Stimulated activated CD8-positive, alpha-beta memory T cell treated with anti-CD3 and anti-CD28 coated beads, Interleukin-7, amount 100 ng/mL, for 48 hours (primary cell): Measurements from ENCODE around the gene CALCOCO1.
"Not testable (repeated sequence)": the region's sequence is repeated elsewhere in the genome, so short reads cannot be mapped to it uniquely, and the experiment has no call there.

Source experiments
- DNase-seq, 2 donors: peaks; one replicate each; pipeline ENCODE4 v3.0.0-alpha.2; 2020; ENCODE audit warnings: low read depth in 1 of 2; ENCODE audit errors: extremely low read depth in 1 of 2

The CALCOCO1 gene

DNA sequence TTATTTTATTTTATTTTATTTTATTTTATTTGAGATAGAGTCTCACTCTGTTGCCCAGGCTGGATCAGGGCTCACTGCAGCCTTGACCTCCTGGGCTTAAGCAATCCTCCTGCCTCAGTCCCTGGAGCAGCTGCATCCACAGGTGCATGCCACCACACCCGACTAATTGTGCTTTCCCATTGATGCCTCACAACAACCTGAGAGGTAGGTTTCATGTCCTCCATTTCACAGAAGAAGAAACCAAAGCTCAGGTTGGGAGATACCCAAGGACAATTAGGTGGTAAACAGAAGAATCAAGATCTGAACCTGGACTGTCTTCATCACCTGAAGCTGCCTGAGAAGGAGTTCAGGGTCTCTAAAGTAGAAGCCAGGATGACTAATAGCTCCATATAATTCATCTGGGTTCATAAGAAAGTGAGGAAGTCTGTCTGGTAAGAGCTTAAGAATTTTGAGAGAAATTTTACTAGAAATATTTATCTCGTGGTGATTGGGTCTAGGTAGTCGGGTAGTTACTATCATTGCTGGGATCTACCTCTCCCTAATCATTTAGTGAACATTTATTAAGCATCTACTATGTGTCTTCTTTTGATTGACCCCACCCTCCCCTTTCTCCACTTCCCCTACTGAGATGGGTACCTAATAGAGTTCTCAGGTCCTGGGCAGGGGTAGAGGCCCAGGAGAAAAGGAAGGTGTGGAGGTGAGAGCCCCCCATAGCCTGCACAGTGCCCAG, 28.1 kb downstream of the CALCOCO1 start:
- no peak for DNase-seq

DNA sequence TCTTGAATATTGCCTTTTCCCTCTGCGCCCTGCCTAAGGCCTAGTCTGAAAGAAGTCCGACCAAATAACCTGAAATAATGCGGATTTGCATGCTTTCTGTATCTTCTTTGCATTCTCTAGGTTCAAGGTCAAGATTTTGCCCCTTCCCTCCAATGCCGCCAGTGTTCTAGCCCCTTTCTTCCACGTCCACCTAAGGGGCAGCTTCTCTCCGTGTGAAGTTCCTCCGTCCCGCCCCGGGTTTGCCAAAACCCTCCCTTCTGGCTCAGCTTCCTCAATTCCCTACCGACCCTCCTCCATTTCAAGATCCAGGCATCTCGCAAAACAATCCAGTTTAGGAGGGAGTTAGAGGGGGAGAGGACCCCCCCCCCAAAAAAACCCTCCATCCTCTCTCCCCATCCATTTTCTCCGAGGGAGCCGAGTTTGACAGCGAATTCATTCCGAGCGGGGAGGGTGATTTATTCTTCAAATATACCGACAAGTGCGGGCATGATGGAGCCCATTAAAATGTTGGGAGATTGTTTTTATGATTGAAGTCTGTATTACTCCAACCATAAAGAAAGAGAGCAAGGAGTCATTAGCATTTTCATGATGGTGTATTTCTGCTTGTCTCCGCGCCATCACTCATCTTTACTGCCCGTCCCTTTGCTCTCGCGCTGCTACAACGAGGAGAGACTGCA, 30.5 kb downstream of the CALCOCO1 start:
- no peak for DNase-seq

DNA sequence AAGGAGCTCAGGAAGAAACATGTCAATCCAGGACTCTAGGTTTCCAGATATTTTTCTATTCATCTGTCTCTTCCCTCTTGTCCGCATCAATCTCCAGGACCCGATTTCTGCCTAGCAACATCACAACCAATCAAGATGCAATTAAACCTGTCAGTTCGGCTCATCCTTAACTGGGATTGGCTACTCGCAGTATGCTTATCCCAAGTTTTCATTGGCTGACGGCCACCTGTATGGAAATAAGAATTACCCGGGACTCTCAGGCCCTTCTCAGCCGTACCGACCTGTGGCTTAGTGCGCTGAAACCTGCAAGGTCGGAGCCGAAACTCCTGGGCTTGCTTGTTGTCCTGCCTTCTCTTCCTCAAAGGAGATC, 31.0 kb downstream of the CALCOCO1 start:
- DNase-seq = no peak

GRCh38 chr12:53695152-53696145, 31.8 kb downstream of the CALCOCO1 start:
- no peak for DNase-seq

DNA sequence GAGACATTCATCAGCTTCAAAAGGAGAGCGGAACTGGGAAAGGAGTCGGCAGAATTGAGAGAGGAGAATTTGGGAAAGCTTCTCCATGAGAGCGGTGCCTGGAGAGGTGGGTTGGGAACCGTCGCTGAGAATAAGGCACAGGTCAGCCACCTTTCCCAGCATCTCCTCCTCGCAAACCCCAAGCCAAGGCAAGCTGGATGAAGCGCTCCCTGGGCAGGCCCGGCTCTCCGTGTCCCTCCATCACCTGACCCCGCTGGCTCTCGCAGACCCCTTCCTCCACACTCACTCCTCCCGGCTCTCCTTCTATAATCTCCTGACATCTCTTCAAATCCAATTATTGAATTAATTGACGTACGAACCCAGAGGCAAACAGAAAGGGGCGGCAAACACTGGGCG, 32.5 kb downstream of the CALCOCO1 start:
- no peak for DNase-seq

DNA sequence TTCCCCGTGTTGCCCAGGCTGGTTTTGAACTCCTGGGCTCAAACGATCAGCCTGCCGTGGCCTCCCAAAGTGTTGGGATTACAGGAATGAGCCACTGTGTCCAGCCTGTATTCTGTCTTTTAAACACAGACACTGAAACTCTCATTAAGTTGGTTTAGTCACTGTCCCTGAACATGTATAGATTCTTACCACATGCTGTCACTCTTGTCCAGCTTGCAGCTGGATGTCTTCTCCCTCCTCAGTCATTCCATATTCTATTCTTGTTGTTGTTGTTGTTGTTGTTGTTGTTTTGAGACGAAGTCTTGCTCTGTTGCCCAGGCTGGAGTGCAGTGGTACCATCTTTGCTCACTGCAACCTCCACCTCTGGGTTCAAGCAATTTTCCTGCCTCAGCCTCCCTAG, 39.1 kb downstream of the CALCOCO1 start:
- DNase-seq = no peak

- no peak for DNase-seq
Observed at GRCh38 chr12:53686436-53686835, 40.8 kb downstream of the CALCOCO1 start.

GRCh38 chr12:53684654-53685220, 42.5 kb downstream of the CALCOCO1 start:
- DNase-seq = no peak

GRCh38 chr12:53683983-53684382, 43.3 kb downstream of the CALCOCO1 start:
- DNase-seq = no peak

- DNase-seq = no peak
Observed at GRCh38 chr12:53683494-53683893, 43.8 kb downstream of the CALCOCO1 start.

DNA sequence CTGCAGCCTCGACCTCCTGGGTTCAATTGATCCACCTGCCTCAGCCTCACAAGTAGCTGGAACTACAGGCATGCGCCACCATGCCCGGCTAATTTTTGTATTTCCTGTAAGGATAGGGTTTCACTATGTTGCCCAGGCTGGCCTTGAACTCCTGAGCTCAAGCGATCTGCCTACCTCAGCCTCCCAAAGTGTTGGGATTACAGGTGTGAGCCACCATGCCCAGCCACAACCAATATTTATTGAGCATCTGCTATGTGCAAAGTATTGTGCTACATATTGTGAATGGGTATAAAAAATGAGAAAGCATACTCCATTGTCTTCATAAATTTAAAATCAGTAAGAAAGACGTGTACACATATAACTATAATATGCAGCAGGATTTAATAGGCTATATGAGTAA, 47.2 kb downstream of the CALCOCO1 start:
- not testable (repeated sequence) for DNase-seq

GRCh38 chr12:53677800-53678148, 49.5 kb downstream of the CALCOCO1 start:
- DNase-seq = no peak

GRCh38 chr12:53677016-53677799, 50.0 kb downstream of the CALCOCO1 start:
- DNase-seq = no peak

- DNase-seq = no peak
Observed at GRCh38 chr12:53676656-53677015, 50.6 kb downstream of the CALCOCO1 start.

- peak; percentile 93 to 94 for DNase-seq
Observed at GRCh38 chr12:53675701-53676607, 51.3 kb downstream of the CALCOCO1 start, which contains the start of gene ATP5MC2. Gene ATP5MC2, minus strand, starts transcription at chr12:53676083. Its CDS starts 3,469 bp downstream, at chr12:53672614.

DNA sequence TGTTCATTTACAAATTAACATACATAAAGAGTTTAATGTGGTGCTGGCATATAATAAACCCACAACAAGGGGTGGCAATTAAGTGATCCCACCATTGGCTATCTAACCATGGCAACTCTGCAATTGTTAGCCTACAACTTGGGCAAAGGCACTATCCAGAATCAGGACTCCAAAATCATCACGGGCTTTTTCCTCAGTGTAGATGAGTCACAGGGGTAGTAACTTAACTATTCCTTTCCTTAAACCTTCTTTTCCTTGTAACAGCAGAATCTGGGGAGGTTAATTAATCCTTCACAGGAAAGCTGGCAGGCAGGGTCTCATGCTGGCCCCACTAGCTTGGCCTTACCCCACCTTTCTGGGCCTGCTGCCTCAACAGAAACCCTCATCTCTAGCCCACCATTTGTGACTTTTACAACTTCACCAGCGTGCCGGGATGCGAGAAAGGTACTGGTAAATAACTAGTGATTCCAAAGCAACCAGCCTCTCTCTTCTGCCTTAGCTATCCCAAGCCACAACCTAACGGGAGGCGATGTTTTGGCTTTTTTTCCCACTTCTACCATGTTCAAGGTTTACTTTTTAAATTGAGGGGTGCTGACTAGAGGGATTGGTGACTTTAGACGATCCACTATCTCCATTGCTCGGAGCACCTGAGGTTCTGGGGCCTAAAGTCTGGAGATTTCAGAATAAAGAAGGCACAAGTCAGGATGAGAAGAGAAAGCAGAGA, 52.1 kb downstream of the CALCOCO1 start:
- DNase-seq = no peak

GRCh38 chr12:53670971-53671370, 56.3 kb downstream of the CALCOCO1 start:
- no peak for DNase-seq

DNA sequence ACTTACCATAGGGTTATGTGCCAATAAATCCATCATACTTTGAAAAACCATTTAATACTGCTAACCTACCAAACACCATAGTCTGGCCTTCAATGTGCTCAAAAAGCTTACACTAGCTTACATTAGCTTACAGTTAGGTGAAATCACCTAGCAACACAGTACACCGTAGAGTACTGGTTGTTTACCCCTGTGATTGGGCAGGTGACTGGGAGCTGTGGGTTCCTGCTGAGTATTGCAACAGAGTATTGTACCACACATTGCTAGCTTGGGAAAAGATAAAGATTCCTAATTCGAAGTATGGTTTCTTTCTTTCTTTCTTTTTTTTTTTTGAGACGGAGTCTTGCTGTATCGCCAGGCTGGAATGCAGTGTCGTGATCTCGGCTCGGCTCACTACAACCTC, 56.9 kb downstream of the CALCOCO1 start:
- no peak for DNase-seq

DNA sequence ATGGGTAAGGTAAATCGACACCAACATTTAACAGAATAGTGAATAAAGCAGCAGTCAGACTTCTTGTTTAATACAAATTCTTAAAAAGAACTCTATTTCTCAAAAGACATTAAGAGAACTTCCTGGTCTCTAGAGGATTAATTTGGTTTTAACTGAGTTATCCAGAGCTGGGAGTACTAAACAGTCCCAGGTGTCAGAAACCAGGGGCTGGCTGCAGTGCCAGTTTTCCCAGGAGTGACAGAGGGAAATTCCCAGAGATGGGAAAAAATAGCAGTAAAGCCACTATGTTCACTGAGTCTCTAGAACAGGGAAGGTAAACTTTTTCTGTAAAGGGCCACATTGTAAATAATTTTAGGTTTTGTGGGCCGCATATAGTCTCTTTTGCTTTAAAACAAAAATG, 60.2 kb downstream of the CALCOCO1 start:
- no peak for DNase-seq
